ENCODE data around the gene DEPDC5. TPM values are rescaled to one million over a fixed set of nuclear protein-coding genes. Genes with fewer than 3 reads are reported as not detected.

The DEPDC5 gene
- total RNA-seq, 1 donor from 2014 or later, result 13.6 TPM

DNA sequence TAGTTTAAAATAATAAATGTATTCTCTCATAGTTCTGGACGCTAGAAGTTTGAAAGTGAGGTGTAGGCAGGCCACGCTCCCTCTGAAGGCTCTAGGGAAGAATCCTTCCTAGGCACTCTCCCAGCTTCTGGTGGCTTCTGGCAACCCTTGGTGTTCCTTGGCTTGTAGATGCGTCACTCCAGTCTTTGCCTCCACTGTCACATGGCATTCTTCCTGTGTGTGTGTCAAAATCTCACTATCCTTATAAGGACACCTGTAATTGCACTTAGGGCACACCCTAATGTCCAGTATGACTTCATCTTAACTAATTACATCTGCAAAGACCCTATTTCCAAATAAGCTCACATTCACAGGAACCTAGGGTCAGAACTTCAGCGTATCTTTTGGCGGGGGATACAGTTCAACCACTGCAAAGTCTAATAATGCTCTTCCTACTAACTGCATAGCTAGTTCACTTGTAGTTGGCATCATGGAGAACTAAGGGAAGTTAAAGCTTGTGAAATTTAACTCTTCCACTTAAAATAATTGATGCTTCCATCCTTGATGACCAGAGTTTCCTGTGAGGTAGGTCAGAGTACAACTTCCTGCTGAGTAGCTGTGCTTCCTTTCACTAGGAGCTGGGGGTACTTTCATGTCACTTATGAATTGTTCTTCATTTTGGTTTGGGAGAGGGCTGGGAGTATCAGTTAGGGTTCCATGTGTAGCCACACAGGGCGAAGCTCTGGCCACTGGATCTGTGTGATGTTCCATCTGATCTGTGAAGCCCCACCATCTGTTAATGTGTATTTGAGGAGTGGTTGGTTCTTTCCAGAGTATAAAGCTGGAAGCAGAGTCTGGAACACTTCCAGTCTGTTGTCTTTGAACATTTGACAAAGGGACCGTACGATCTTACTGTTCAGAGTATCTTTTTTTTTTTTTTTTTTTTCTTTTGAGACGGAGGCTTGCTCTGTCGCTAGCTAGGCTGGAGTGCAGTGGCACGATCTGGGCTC lies 201.0 kb downstream of the DEPDC5 start:
- Histone ChIP-seq H3K27me3 (ENCODE audit: control insufficient read depth, insufficient read depth, low read length) (no peaks in the 10 kb centered on the region), H3K36me3 (ENCODE audit: control insufficient read depth, insufficient read depth, low read length) (peaks cover 2% of the 10 kb centered on the region), H3K4me3 (ENCODE audit: low read depth, low read length) (no peak overlapping the region)
- DNase-seq (ENCODE audit: low read depth), result no peak
- TF ChIP-seq, protein P1, sequence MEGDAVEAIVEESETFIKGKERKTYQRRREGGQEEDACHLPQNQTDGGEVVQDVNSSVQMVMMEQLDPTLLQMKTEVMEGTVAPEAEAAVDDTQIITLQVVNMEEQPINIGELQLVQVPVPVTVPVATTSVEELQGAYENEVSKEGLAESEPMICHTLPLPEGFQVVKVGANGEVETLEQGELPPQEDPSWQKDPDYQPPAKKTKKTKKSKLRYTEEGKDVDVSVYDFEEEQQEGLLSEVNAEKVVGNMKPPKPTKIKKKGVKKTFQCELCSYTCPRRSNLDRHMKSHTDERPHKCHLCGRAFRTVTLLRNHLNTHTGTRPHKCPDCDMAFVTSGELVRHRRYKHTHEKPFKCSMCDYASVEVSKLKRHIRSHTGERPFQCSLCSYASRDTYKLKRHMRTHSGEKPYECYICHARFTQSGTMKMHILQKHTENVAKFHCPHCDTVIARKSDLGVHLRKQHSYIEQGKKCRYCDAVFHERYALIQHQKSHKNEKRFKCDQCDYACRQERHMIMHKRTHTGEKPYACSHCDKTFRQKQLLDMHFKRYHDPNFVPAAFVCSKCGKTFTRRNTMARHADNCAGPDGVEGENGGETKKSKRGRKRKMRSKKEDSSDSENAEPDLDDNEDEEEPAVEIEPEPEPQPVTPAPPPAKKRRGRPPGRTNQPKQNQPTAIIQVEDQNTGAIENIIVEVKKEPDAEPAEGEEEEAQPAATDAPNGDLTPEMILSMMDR (IDR thresholded peaks at IDR 0.05; ENCODE audit: insufficient read depth, low read length, poor library complexity, severe bottlenecking), result no peak

DNA sequence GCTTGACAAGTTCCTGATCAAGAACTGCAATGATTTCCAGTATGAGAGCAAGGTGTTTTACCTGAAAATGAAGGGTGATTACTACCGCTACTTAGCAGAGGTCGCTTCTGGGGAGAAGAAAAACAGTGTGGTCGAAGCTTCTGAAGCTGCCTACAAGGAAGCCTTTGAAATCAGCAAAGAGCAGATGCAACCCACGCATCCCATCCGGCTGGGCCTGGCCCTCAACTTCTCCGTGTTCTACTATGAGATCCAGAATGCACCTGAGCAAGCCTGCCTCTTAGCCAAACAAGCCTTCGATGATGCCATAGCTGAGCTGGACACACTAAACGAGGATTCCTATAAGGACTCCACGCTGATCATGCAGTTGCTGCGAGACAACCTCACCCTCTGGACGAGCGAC lies 202.5 kb downstream of the DEPDC5 start:
- Histone ChIP-seq H3K36me3 (ENCODE audit: control insufficient read depth, insufficient read depth, low read length) (peaks cover 2% of the 10 kb centered on the region), H3K4me3 (ENCODE audit: low read depth, low read length) (no peak overlapping the region), H3K27me3 (ENCODE audit: control insufficient read depth, insufficient read depth, low read length) (no peaks in the 10 kb centered on the region)
- no peak for DNase-seq (ENCODE audit: low read depth)
- TF ChIP-seq, protein P1 (IDR thresholded peaks at IDR 0.05; ENCODE audit: insufficient read depth, low read length, poor library complexity, severe bottlenecking), result no peak

Other genes with a start within 250 kb of the DEPDC5 start
- gene PISD, start 91.8 kb upstream of the DEPDC5 start, total RNA-seq, result 83.3 and 88.3 TPM in 2 replicates
- gene PRR14L, start 3.9 kb upstream of the DEPDC5 start, total RNA-seq, result 22.0 and 23.6 TPM in 2 replicates
- 163 and 183 TPM in 2 replicates for gene YWHAH, start 190.5 kb downstream of the DEPDC5 start, total RNA-seq

Measured in kidney epithelial cell (primary cell).